PC-9 (cell line): ENCODE measurements around the gene LRP1B. TPM values are rescaled to one million over a fixed set of nuclear protein-coding genes. Genes with fewer than 3 reads are reported as not detected.

Experiments
- BruUV-seq: library from RNA; stranded (reverse); fragments of 400-500 nt; replicated peaks from 2 replicates; lab custom pipeline; 2021; lab: Mats Ljungman, UMichigan
- CTCF ChIA-PET: fragments of 300-600 bp; sonication (Branson Sonifier 250); formaldehyde crosslinking; loops from one replicate; lab custom pipeline; 2022; ENCODE audit warnings: antibody characterized with exemption; lab: Charles Lee
- POLR2A ChIA-PET: fragments of 300-600 bp; sonication (Branson Sonifier 250); formaldehyde crosslinking; loops from one replicate; lab custom pipeline; 2022; ENCODE audit warnings: antibody characterized with exemption; ENCODE audit not compliant: unreplicated experiment; lab: Charles Lee
- DNase-seq, 2 experiments: peaks; one replicate each; pipeline versions ENCODE4 v3.0.0 to v3.0.0-alpha.2; 2015 to 2022; ENCODE audit warnings: mixed read lengths in 1 of 2
- H2AFZ ChIP-seq: fragments of 200-600 bp; sonication (generic); 2 replicates; pipeline ENCODE4 v1.8.1; 2017; ENCODE audit warnings: antibody characterized with exemption
- H3F3A ChIP-seq: fragments of 200-600 bp; sonication (generic); 2 replicates; pipeline ENCODE4 v1.8.1; 2017; ENCODE audit warnings: antibody characterized with exemption, mild to moderate bottlenecking, low read depth; ENCODE audit not compliant: insufficient read depth
- H3K27ac ChIP-seq: fragments of 200-600 bp; sonication (generic); 2 replicates; pipeline ENCODE4 v1.6.1; 2016; ENCODE audit warnings: mixed run types
- H3K27me3 ChIP-seq: fragments of 200-600 bp; sonication (generic); 2 replicates; pipeline ENCODE4 v1.6.1; 2016; ENCODE audit warnings: low read depth, mixed run types; ENCODE audit not compliant: insufficient read depth
- H3K36me3 ChIP-seq: fragments of 200-600 bp; sonication (generic); 2 replicates; pipeline ENCODE4 v1.6.1; 2016; ENCODE audit warnings: low read depth, mixed run types
- H3K4me1 ChIP-seq: fragments of 200-600 bp; sonication (generic); replicated peaks from 2 replicates; pipeline ENCODE4 v1.6.1; 2016; ENCODE audit warnings: mixed run types; ENCODE audit not compliant: insufficient read depth
- H3K4me2 ChIP-seq: fragments of 200-600 bp; sonication (generic); 2 replicates; pipeline ENCODE4 v1.6.1; 2017; ENCODE audit warnings: mixed run types
- H3K4me3 ChIP-seq: fragments of 200-600 bp; sonication (generic); 2 replicates; pipeline ENCODE4 v1.6.1; 2016; ENCODE audit warnings: mixed run types
- H3K79me2 ChIP-seq: fragments of 200-600 bp; sonication (generic); 2 replicates; pipeline ENCODE4 v1.6.1; 2017; ENCODE audit warnings: low read depth, mixed run types
- H3K9me2 ChIP-seq: fragments of 200-600 bp; sonication (generic); 2 replicates; pipeline ENCODE4 v1.8.1; 2017; ENCODE audit warnings: mild to moderate bottlenecking; ENCODE audit not compliant: insufficient read depth
- H3K9me3 ChIP-seq: fragments of 200-600 bp; sonication (generic); 2 replicates; pipeline ENCODE4 v1.8.1; 2016; ENCODE audit warnings: low read depth; ENCODE audit not compliant: insufficient read depth
- H4K20me1 ChIP-seq: fragments of 200-600 bp; sonication (generic); 2 replicates; pipeline ENCODE4 v1.8.1; 2017; ENCODE audit not compliant: insufficient read depth
- EZH2 ChIP-seq: fragments of 200-600 bp; sonication (generic); IDR thresholded peaks from 2 replicates; pipeline ENCODE4 v1.8.0; 2017; ENCODE audit warnings: antibody characterized with exemption, low read depth
- intact Hi-C: fragments of 100-400 bp; cut with micrococcal nuclease; formaldehyde crosslinking; loops from one replicate; pipeline ENCODE4 v1.10.0; 2022; ENCODE audit not compliant: unreplicated experiment
- total RNA-seq: library from RNA; stranded (reverse); gene quantifications from 2 replicates; pipeline ENCODE4 v1.2.3, GENCODE V29; 2021
- TF ChIP-seq, protein P1 (sequence below): fragments of 200-600 bp; sonication (generic); conservative IDR thresholded peaks from 2 replicates; pipeline ENCODE4 v1.6.1; 2017; ENCODE audit warnings: mixed run types, antibody characterized with exemption, mild to moderate bottlenecking, moderate library complexity

Gene LRP1B
- total RNA-seq, 1 experiment from 2014 or later = 1.7 TPM

DNA sequence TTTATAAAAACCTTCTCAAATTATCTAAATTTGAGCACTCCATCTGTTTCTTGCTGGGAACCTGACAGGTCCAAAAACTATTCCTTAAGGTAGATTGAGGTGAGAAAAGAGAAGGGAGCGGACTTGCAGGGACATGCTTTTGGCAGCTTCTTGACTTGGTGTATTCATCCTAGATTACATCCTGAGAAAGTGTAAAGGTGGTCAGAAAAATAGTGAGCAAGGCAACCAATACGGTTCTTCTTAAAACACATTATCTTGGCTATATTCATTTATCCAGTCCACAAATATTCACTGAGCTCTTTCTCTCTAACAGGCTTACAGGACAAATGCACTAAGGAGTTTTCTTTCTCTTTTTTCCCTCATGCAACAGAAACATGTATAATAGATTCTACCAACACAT is 230.0 kb downstream of the LRP1B start:
- Histone ChIP-seq H4K20me1 (no peaks in the 10 kb centered on the region), H3K4me2 (no peak overlapping the region), H3F3A (no peaks in the 10 kb centered on the region), H3K27me3 (no peaks in the 10 kb centered on the region), H3K4me1 (no peaks in the 10 kb centered on the region), H3K9me3 (no peaks in the 10 kb centered on the region), H3K36me3 (no peaks in the 10 kb centered on the region), H2AFZ (no peak overlapping the region), H3K9me2 (no peaks in the 10 kb centered on the region; the same call in 1 of the 2 replicates), H3K4me3 (no peak overlapping the region), H3K79me2 (no peaks in the 10 kb centered on the region), H3K27ac (no peak overlapping the region)
- ChIA-PET POLR2A (no interaction called here), CTCF (no interaction called here)
- no TSS peak for BruUV-seq
- no peak for DNase-seq
- TF ChIP-seq EZH2 = no peak
- TF ChIP-seq, protein P1, sequence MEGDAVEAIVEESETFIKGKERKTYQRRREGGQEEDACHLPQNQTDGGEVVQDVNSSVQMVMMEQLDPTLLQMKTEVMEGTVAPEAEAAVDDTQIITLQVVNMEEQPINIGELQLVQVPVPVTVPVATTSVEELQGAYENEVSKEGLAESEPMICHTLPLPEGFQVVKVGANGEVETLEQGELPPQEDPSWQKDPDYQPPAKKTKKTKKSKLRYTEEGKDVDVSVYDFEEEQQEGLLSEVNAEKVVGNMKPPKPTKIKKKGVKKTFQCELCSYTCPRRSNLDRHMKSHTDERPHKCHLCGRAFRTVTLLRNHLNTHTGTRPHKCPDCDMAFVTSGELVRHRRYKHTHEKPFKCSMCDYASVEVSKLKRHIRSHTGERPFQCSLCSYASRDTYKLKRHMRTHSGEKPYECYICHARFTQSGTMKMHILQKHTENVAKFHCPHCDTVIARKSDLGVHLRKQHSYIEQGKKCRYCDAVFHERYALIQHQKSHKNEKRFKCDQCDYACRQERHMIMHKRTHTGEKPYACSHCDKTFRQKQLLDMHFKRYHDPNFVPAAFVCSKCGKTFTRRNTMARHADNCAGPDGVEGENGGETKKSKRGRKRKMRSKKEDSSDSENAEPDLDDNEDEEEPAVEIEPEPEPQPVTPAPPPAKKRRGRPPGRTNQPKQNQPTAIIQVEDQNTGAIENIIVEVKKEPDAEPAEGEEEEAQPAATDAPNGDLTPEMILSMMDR = no peak
- intact Hi-C loops = no loop called here

DNA sequence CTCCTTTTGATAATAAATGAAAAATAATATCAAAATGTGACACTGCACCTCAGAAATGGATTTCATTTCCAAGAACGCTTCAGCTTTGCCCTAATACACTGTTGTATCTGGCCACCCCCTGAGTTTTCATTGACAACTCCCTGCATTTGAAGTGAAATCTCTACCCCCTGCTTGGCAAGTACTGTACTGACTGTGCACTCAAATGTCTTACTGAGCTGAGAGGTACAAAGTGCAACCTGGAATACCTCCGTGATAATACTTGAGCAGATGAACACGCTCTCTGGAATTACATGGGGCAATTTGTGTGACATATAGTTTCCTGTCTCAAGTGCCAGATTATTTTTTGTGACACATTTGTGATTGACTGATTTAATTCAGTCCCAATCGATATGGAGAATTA is 231.1 kb downstream of the LRP1B start:
- CTCF ChIA-PET = no interaction called here
- no peaks in the 10 kb centered on the region for H3K79me2 ChIP-seq
- BruUV-seq = no TSS peak
- no peak overlapping the region for H2AFZ ChIP-seq
- intact Hi-C loops = no loop called here
- H3K27me3 ChIP-seq = no peaks in the 10 kb centered on the region
- no peaks in the 10 kb centered on the region for H3K36me3 ChIP-seq
- TF ChIP-seq, protein P1 = no peak
- no peak for TF ChIP-seq EZH2
- H4K20me1 ChIP-seq = no peaks in the 10 kb centered on the region
- no peaks in the 10 kb centered on the region for H3F3A ChIP-seq
- POLR2A ChIA-PET = no interaction called here
- H3K27ac ChIP-seq = no peak overlapping the region
- no peak for DNase-seq
- no peaks in the 10 kb centered on the region for H3K9me3 ChIP-seq
- no peak overlapping the region for H3K4me3 ChIP-seq
- no peaks in the 10 kb centered on the region for H3K4me1 ChIP-seq
- no peaks in the 10 kb centered on the region; the same call in 1 of the 2 replicates for H3K9me2 ChIP-seq
- no peak overlapping the region for H3K4me2 ChIP-seq

DNA sequence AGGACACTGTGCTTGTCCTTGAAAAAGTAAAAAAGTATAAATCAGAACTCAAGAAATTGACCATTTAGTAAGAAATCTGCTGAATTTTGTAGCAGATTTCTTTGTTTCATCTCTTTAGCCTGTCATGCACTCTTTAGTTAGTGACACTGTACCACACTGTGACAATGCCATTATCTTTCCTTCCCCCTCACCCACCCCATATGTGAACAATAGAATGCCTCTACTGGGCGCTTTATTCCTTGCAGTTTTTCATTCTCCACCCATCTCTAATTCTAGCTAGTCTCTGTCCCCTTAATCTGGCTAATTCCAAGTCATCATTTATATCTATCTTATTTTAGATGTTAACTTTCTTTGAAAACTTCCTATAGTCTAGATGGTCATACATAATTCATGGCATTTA is 241.0 kb downstream of the LRP1B start:
- Histone ChIP-seq H3K79me2 (no peaks in the 10 kb centered on the region), H3K9me2 (no peaks in the 10 kb centered on the region; the same call in 1 of the 2 replicates), H3K4me2 (no peak overlapping the region), H3K4me3 (no peak overlapping the region), H3K27ac (no peak overlapping the region), H3K4me1 (no peaks in the 10 kb centered on the region), H3K9me3 (no peaks in the 10 kb centered on the region), H4K20me1 (no peaks in the 10 kb centered on the region), H2AFZ (no peak overlapping the region), H3K27me3 (no peaks in the 10 kb centered on the region), H3K36me3 (no peaks in the 10 kb centered on the region), H3F3A (no peaks in the 10 kb centered on the region)
- TF ChIP-seq EZH2 = no peak
- TF ChIP-seq, protein P1 = no peak
- ChIA-PET CTCF (no interaction called here), POLR2A (no interaction called here)
- no TSS peak for BruUV-seq
- DNase-seq = no peak
- intact Hi-C loops = no loop called here
